HG03469 (cell line): Measurements from ENCODE around the gene SCRG1.

Experiments
- ATAC-seq: cut with Tn5 transposase; IDR thresholded peaks from one replicate; pipeline ENCODE4 v1.9.1; 2021; ENCODE audit warnings: mild to moderate bottlenecking, moderate library complexity, moderate number of reproducible peaks; ENCODE audit not compliant: unreplicated experiment

Gene SCRG1

DNA sequence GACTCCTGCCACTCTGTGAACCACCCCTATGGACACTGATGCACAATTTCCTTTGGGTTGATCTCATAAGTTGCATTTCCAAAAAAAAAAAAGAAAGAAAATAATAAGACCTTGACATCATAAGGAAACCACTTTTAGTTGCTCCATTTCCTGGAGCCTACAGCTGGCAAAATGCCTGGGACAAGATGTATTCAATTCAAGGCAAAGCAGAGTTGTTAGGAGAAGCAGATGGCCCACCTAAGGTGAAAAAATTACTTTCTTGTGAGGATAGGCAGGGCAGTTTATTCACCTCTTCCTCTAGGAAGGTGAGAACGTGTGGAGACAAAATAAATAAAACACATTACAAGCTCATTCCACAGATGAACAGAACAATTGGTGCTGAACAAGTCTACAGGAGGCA lies 14.1 kb upstream of the SCRG1 start:
- ATAC-seq: no peak

DNA sequence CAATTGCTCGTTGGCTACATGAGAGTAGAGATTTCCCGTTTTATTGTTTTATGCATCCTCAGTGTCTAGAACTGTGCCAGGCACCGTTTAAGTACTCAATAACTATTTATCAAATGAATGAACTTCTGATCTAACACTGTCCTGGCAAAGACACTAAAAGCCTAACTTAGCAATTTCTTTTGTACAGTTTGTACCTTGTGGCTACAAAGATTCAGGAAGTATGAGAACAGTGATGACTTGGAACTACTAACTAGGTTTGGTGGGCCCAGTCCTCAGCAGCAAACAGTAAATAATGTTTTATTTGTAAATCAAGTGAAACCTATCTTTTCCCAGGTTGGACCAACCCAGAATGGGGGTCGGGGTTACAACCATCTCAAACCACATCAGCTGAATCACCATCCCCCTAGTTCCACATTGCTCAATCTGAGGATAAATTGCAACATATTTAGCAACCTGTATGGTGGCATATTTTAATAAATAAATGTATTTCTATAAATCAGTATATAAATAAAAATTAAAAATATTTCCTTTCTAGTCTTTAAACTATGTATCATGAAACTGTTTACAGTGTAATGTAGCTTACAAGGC lies 12.3 kb upstream of the SCRG1 start:
- ATAC-seq: no peak

DNA sequence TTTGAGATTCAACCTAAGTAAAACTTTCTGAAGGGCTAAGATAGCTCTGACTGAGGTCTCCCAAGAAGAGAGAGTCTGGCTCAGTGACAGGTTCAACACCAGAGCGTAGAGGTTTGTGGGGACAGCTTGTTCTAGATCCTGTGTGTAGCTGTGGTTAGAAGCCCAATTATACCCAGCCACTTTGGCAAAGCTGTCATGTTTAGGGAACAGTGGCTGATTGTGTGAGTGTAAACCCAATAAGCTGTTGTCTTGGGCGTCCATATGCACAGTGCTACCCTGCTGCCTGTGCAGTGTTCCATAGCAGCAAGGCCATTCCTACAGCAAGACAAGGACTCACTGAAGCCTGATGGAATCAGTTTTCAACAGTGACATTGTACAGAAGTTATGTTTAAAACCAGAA lies 11.2 kb upstream of the SCRG1 start:
- no peak for ATAC-seq

GRCh38 chr4:173405840-173406606 lies 7.1 kb upstream of the SCRG1 start:
- ATAC-seq: peak; percentile 66

DNA sequence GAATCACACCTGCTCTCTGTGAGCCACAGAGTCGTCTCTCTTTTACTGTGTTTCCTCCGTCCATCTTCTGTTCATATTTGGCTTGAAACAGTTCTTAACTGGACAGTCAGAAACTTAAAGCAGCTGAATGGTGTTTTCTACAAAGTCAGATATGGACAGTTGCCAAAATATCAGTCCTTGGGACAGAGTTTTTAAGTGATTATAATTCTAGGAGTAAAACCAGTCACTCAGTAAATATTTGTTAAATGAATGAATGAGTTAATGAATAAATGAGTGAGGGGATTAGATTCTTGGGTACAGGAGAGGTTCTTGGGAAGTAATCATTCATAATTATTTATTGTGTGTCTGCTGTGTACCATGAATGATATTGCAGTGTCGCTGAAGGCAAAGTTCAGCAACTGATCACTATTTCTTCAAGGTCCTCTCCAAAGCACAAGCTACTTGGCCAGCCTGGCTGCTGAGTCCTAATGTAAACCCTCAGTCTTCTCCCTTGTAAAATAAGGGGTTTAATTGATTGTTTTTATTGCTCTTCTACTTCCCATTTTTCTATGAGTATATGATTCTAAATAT lies 5.5 kb upstream of the SCRG1 start:
- ATAC-seq: no peak

GRCh38 chr4:173403051-173403450 lies 4.1 kb upstream of the SCRG1 start:
- no peak for ATAC-seq

DNA sequence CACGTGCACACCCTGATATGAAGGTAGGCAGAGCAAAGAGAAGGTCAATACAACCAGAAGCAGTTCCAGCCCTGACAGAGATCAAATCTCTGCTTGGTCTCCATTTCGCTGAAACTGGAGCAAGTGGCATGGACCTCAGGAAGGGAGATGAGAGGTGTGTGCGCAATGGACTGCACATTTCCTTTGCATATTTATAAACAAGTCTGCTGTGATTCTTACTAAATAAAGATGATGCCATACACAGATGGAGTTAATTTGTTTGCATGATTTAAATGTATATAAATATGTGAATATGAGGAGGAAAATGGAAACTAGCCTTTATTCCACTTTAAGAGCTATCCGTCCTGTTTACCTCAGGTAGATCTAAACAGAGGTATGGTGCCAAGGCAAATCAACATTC lies 2.1 kb upstream of the SCRG1 start:
- no peak for ATAC-seq

DNA sequence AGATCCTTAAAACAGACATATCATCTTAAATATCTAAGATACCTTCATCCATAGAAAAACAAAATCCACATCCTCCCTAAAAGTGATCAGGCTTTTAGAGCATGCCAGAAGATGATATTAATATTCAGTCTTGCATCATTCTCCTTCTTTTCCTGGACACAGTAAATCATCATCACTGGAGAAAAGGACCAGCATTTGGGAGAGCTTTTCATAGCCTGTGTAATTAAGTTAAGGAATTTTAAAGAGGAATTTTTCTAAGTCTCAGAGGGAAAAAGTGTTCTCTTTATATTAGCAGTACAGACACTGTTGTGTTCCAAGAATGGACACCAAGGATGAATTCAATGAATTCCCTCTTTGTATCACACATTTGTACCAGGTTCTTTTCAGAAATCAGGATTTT lies 696 bp downstream of the SCRG1 start:
- ATAC-seq: no peak

- no peak for ATAC-seq
These were observed 1.3 kb downstream of the SCRG1 start for GRCh38 chr4:173397604-173398003.

DNA sequence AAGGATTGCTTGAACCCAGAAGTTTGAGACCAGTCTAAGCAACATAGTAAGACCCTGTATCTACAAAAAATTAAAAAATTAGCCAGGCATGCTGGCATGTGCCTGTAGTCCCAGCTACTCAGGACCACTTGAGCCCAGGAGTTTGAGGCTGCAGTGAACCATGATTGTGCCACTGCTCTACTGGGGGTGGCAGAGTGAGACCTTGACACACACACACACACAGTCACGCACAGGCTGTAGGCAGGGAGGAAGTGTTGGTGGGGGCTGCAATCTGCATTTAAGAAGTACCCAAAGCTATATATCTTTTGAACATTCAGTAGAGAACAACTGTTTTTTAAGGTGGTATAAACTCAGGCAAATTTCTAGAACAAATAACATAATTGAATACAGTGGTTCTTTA lies 7.2 kb downstream of the SCRG1 start:
- ATAC-seq: no peak

- no peak for ATAC-seq
These were observed 12.2 kb downstream of the SCRG1 start for GRCh38 chr4:173386751-173387150.

DNA sequence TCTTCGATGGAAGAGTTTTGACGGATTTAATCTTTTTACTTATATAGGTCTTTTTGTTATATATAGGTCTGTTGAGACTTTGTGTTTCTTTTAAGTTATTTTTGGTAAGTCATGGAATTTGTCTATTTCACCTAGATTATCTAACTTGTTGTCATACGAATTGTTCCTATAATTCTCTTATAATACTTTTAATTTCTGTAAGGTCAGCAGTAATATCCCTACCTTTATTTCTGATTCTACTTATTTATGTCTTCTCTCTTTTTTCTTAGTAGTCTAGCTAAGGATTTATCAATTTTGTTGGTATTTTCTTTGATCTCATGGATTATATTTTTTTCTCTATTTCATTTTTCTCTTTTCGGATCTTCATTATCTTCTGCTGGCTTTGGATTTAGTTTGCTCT lies 16.6 kb downstream of the SCRG1 start:
- no peak for ATAC-seq

GRCh38 chr4:173381610-173382009 lies 17.3 kb downstream of the SCRG1 start:
- no peak for ATAC-seq

- no peak for ATAC-seq
These were observed 17.9 kb downstream of the SCRG1 start for GRCh38 chr4:173380987-173381386.

- no peak for ATAC-seq
These were observed 19.0 kb downstream of the SCRG1 start for GRCh38 chr4:173379929-173380328.

DNA sequence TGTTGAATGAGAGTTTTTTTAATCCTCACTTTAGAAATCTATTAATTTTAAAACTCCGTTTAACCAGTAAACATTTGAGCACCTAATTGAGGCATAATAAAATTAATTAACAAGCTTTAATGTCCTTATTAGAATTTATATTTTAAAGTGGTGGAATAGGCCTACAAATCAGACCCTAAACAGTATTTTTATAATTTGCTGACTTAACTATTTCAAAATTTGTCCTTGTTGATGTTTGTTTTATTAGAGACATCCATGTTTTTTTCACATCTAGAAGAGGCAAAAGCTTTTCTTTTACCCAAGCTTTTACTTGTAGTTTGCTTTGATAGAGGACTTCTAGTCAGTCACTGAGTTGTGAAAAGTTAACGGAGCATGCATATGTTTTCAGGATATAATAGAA lies 24.3 kb downstream of the SCRG1 start:
- no peak for ATAC-seq

GRCh38 chr4:173371292-173372192 lies 27.4 kb downstream of the SCRG1 start:
- peak; percentile 6 for ATAC-seq

DNA sequence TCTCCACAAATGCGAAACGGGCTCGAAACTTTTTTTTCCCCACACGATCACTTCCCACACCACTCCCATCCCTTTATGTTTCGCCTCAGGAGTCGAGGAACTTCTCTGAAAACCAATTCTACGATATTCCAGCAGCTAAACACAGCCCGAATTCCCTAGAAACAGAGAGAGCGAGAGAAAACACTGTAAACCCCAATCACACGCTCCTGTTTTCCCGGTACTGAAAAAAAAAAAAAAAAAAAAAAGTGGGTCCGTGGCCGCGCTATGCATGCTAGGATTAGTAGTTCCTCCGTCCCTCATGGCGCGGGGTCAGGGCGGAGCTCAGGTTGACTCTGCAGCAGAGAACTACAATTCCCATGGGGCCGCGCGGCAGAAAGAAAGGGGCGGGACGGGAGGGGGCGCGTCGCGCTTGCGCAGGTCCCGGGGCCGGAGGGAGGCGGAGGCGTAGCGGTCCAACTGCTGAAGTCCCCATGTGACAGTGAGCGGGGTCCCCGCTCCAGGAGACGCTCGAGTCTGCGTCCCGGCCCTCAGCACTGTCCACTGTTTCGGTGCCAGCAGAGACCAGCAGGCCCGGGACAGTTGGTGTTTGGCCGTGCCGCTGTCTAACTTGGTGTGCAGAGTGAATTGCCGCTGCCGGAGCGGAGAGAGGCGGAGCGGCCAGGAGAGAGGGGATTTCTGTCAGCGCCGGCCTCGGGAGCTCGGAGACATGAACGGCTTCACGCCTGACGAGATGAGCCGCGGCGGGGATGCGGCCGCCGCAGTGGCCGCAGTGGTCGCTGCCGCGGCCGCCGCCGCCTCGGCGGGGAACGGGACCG lies 28.2 kb downstream of the SCRG1 start, which contains the start of gene SAP30:
Gene SAP30, plus strand, starts transcription at position 478 of the 815 bp plus-strand sequence. Its CDS starts 229 bp downstream, at position 707.
- peak; percentile 50 for ATAC-seq

GRCh38 chr4:173370130-173370476 lies 28.8 kb downstream of the SCRG1 start:
- ATAC-seq: no peak

DNA sequence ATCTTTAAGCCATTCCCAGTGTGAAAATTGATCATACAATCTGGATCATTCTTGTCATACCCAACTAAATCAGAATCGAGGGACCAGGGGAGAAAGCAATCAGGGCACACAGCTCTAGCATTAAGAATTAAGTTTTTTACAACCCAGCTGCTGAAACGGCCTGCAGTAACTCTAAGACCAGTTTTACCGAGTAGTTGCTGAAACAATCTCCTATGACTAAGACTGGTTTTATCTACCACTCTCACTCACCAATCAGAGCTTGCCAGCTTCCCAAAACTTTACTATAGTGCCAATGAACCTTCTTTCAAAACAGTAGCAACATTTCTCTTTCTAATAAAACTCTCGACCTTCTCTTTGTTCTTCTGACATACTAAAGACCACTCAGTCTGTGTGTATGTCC lies 31.0 kb downstream of the SCRG1 start:
- no peak for ATAC-seq
